HepG2 (cell line): ENCODE measurements around the gene C16orf90. TPM values are rescaled to one million over a fixed set of nuclear protein-coding genes. Genes with fewer than 3 reads are reported as not detected.

Experiments
- ADNP ChIP-seq: sonication (generic); formaldehyde crosslinking; IDR thresholded peaks from 2 replicates; pipeline ENCODE4 v1.4.0; 2020; ENCODE audit warnings: missing genetic modification reagents
- ARID3A ChIP-seq: IDR thresholded peaks from 2 replicates; pipeline ENCODE4 v1.6.1; 2012; ENCODE audit warnings: low read depth, low read length, improper control_type of control experiment
- ARNT ChIP-seq: fragments of 450-650 bp; IDR thresholded peaks from 2 replicates; pipeline ENCODE4 v1.6.1; 2017
- ATF1 ChIP-seq: IDR thresholded peaks from 2 replicates; pipeline ENCODE4 v1.6.1; 2016; ENCODE audit warnings: mild to moderate bottlenecking, control low read depth
- ATM ChIP-seq: fragments of 450-650 bp; IDR thresholded peaks from 2 replicates; pipeline ENCODE4 v1.7.1; 2017; ENCODE audit warnings: mild to moderate bottlenecking, borderline replicate concordance
- CEBPZ ChIP-seq: IDR thresholded peaks from 2 replicates; pipeline ENCODE4 v1.6.1; 2012; ENCODE audit warnings: low read length, improper control_type of control experiment
- CHCHD3 ChIP-seq: sonication (generic); formaldehyde crosslinking; IDR thresholded peaks from 2 replicates; pipeline ENCODE4 v1.8.0; 2022; ENCODE audit warnings: mild to moderate bottlenecking, missing genetic modification reagents, moderate library complexity
- MAFG ChIP-seq: sonication (generic); formaldehyde crosslinking; IDR thresholded peaks from 2 replicates; pipeline ENCODE4 v1.5.1; 2020; ENCODE audit warnings: mild to moderate bottlenecking, missing genetic modification reagents
- MAFK ChIP-seq, 2 experiments: IDR thresholded peaks in 1 of 2; conservative IDR thresholded peaks in 1 of 2; 2 replicates each; pipeline ENCODE4 v1.6.1; 2011; ENCODE audit warnings: improper control_type of control experiment in 2 of 2, low read length in 2 of 2
- YEATS4 ChIP-seq: sonication (generic); formaldehyde crosslinking; IDR thresholded peaks from 2 replicates; pipeline ENCODE4 v1.4.0; 2020; ENCODE audit warnings: missing genetic modification reagents, borderline replicate concordance
- ZNF468 ChIP-seq: sonication (generic); formaldehyde crosslinking; IDR thresholded peaks from 2 replicates; pipeline ENCODE4 v1.8.0; 2022; ENCODE audit warnings: mild to moderate bottlenecking, moderate library complexity, missing genetic modification reagents
- ZNF549 ChIP-seq: sonication (generic); formaldehyde crosslinking; IDR thresholded peaks from 2 replicates; pipeline ENCODE4 v1.5.0; 2020; ENCODE audit warnings: missing genetic modification reagents
- ZNF580 ChIP-seq: IDR thresholded peaks from 2 replicates; pipeline ENCODE4 v1.6.1; 2016; ENCODE audit warnings: low read depth, borderline replicate concordance
- ZNF773 ChIP-seq: sonication (generic); formaldehyde crosslinking; IDR thresholded peaks from 2 replicates; pipeline ENCODE4 v1.4.0; 2020; ENCODE audit warnings: missing genetic modification reagents, borderline replicate concordance
- polyA plus RNA-seq, 8 experiments: library from polyadenylated mRNA; depleted of rRNA in 3 of 8; stranded (reverse) in 7 of 8; unstranded in 1 of 8; fragments of >200 nt; fragmentation: Illumina TruSeq in 4 of 8; extraction: Trizol in 4 of 8; gene quantifications; 2 replicates each; pipeline versions ENCODE4 v1.2.1 to v1.2.3, GENCODE V29; 2011 to 2016; ENCODE audit warnings: low read depth in 4 of 8, missing spikeins in 1 of 8, mixed read lengths in 1 of 8; ENCODE audit not compliant: insufficient read depth in 1 of 8
- total RNA-seq, 5 experiments: library from RNA; depleted of rRNA; stranded (reverse); fragments of >200 nt; fragmentation: Illumina TruSeq; extraction: Trizol; gene quantifications; 2 replicates each; pipeline ENCODE4 v1.2.3, GENCODE V29; 2016; ENCODE audit warnings: low read depth in 1 of 5
- TF ChIP-seq, protein P1 (sequence below): sonication (generic); formaldehyde crosslinking; conservative IDR thresholded peaks from 2 replicates; pipeline ENCODE4 v1.4.0; 2020; ENCODE audit warnings: mild to moderate bottlenecking, missing genetic modification reagents, moderate library complexity
- TF ChIP-seq, protein P2 (sequence below): sonication (generic); formaldehyde crosslinking; IDR thresholded peaks from 2 replicates; pipeline ENCODE4 v1.4.0; 2020; ENCODE audit warnings: mild to moderate bottlenecking, missing genetic modification reagents
- TF ChIP-seq, protein P3 (sequence below): sonication (generic); formaldehyde crosslinking; IDR thresholded peaks from 2 replicates; pipeline ENCODE4 v1.4.0; 2020; ENCODE audit warnings: mild to moderate bottlenecking, missing genetic modification reagents

Gene C16orf90
- total and polyA plus RNA-seq, 2 of the 13 experiments (the other 11 are each of a cell fraction or from before 2014, with no cell fraction given) = not detected

GRCh38 chr16:3457434-3458252 is 37.6 kb downstream of the C16orf90 start (continued):
- TF ChIP-seq ARID3A (no peak), YEATS4 (CRISPR knock-in tag) (peak; percentile 96), ATF1 (CRISPR knock-in tag) (no peak), MAFG (CRISPR knock-in tag) (no peak), ARNT (no peak), CHCHD3 (CRISPR knock-in tag) (no peak), ZNF549 (CRISPR knock-in tag) (peak; percentile 58; the same call in 1 of the 2 replicates), ZNF468 (peak; percentile 14; the same call in 1 of the 2 replicates), MAFK (conservative IDR thresholded peaks at IDR 0.05 in 1 of 2, IDR thresholded peaks at IDR 0.05 in 1 of 2; ENCODE audit: low read length in 2 of 2) (no peak), ADNP (CRISPR knock-in tag) (no peak), ZNF773 (peak; percentile 26; the same call in 1 of the 2 replicates), ZNF580 (CRISPR knock-in tag) (peak; percentile 96; the same call in 1 of the 2 replicates), ATM (no peak), CEBPZ (no peak)
- TF ChIP-seq, protein P1, sequence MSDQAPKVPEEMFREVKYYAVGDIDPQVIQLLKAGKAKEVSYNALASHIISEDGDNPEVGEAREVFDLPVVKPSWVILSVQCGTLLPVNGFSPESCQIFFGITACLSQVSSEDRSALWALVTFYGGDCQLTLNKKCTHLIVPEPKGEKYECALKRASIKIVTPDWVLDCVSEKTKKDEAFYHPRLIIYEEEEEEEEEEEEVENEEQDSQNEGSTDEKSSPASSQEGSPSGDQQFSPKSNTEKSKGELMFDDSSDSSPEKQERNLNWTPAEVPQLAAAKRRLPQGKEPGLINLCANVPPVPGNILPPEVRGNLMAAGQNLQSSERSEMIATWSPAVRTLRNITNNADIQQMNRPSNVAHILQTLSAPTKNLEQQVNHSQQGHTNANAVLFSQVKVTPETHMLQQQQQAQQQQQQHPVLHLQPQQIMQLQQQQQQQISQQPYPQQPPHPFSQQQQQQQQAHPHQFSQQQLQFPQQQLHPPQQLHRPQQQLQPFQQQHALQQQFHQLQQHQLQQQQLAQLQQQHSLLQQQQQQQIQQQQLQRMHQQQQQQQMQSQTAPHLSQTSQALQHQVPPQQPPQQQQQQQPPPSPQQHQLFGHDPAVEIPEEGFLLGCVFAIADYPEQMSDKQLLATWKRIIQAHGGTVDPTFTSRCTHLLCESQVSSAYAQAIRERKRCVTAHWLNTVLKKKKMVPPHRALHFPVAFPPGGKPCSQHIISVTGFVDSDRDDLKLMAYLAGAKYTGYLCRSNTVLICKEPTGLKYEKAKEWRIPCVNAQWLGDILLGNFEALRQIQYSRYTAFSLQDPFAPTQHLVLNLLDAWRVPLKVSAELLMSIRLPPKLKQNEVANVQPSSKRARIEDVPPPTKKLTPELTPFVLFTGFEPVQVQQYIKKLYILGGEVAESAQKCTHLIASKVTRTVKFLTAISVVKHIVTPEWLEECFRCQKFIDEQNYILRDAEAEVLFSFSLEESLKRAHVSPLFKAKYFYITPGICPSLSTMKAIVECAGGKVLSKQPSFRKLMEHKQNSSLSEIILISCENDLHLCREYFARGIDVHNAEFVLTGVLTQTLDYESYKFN = 0 out of 2 replicates have a peak, but pooled peaks have one; percentile 35
- TF ChIP-seq, protein P2, sequence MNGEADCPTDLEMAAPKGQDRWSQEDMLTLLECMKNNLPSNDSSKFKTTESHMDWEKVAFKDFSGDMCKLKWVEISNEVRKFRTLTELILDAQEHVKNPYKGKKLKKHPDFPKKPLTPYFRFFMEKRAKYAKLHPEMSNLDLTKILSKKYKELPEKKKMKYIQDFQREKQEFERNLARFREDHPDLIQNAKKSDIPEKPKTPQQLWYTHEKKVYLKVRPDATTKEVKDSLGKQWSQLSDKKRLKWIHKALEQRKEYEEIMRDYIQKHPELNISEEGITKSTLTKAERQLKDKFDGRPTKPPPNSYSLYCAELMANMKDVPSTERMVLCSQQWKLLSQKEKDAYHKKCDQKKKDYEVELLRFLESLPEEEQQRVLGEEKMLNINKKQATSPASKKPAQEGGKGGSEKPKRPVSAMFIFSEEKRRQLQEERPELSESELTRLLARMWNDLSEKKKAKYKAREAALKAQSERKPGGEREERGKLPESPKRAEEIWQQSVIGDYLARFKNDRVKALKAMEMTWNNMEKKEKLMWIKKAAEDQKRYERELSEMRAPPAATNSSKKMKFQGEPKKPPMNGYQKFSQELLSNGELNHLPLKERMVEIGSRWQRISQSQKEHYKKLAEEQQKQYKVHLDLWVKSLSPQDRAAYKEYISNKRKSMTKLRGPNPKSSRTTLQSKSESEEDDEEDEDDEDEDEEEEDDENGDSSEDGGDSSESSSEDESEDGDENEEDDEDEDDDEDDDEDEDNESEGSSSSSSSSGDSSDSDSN = peak; percentile 85
- TF ChIP-seq, protein P3, sequence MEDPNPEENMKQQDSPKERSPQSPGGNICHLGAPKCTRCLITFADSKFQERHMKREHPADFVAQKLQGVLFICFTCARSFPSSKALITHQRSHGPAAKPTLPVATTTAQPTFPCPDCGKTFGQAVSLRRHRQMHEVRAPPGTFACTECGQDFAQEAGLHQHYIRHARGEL = no peak
